Measurements from ENCODE around the gene CYP27C1.

CYP27C1 gene

GRCh38 chr2:127191331-127192219, 28.5 kb downstream of the CYP27C1 start:
- DNase-seq, result no peak

- DNase-seq, result no peak
Observed at GRCh38 chr2:127188797-127189196, 31.3 kb downstream of the CYP27C1 start.

- DNase-seq, result no peak
Observed at GRCh38 chr2:127187831-127188230, 32.3 kb downstream of the CYP27C1 start.

GRCh38 chr2:127187081-127187775, 32.9 kb downstream of the CYP27C1 start:
- DNase-seq, result no peak

- DNase-seq, result no peak
Observed at GRCh38 chr2:127185705-127186104, 34.4 kb downstream of the CYP27C1 start.

GRCh38 chr2:127185093-127185492, 35.0 kb downstream of the CYP27C1 start:
- no peak for DNase-seq

GRCh38 chr2:127183771-127184170, 36.3 kb downstream of the CYP27C1 start:
- DNase-seq, result no peak

- no peak for DNase-seq
Observed at GRCh38 chr2:127182626-127183458, 37.3 kb downstream of the CYP27C1 start.

- no peak for DNase-seq
Observed at GRCh38 chr2:127181851-127182250, 38.2 kb downstream of the CYP27C1 start.

GRCh38 chr2:127179766-127180165, 40.3 kb downstream of the CYP27C1 start:
- no peak for DNase-seq

- no peak for DNase-seq
Observed at GRCh38 chr2:127177617-127178263, 42.4 kb downstream of the CYP27C1 start.

- DNase-seq, result peak; percentile 70
Observed at GRCh38 chr2:127176371-127177311, 43.5 kb downstream of the CYP27C1 start.

- DNase-seq, result peak; percentile 63
Observed at GRCh38 chr2:127175751-127176354, 44.2 kb downstream of the CYP27C1 start.

GRCh38 chr2:127175041-127175721, 44.9 kb downstream of the CYP27C1 start:
- peak; percentile 78 for DNase-seq

GRCh38 chr2:127174640-127175039, 45.5 kb downstream of the CYP27C1 start:
- no peak for DNase-seq

GRCh38 chr2:127174136-127174535, 46.0 kb downstream of the CYP27C1 start:
- DNase-seq, result no peak

GRCh38 chr2:127173057-127173456, 47.0 kb downstream of the CYP27C1 start:
- peak; percentile 74 for DNase-seq

- no peak for DNase-seq
Observed at GRCh38 chr2:127172306-127172705, 47.8 kb downstream of the CYP27C1 start.

- no peak for DNase-seq
Observed at GRCh38 chr2:127170452-127171197, 49.5 kb downstream of the CYP27C1 start.

GRCh38 chr2:127170021-127170420, 50.1 kb downstream of the CYP27C1 start:
- no peak for DNase-seq

Measured in eye (tissue), 1 donor.